ENCODE results near the gene UFC1. TPM values are rescaled to one million over a fixed set of nuclear protein-coding genes. Genes with fewer than 3 reads are reported as not detected.

The UFC1 gene
- total and polyA plus RNA-seq, 2 donors (not counting 3 experiments of a cell fraction or from before 2014, with no cell fraction given), result 102 to 149 TPM

DNA sequence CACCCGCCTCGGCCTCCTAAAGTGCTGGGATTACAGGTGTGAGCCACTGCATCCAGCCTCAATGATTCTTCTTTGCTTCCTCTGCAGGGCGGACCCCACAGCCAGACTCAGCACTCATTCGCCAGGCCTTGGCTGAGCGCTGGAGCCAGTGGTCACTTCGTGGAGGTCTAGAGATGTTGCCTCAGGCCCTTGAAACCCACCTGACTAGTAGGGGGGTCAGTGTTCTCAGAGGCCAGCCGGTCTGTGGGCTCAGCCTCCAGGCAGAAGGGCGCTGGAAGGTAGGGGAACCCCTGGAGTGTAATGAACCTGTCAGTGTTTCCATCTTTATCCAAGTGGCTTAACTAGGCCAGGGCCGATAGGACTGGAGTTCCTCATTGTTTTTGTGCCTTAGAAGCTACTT is 15.1 kb downstream of the UFC1 start:
- no peaks in the 10 kb centered on the region for H3K9me3 ChIP-seq (replicated peaks; ENCODE audit: control insufficient read depth, insufficient read depth, low read length)
- H3K4me3 ChIP-seq (replicated peaks in 1 of 3; ENCODE audit: insufficient read depth in 1 of 3, low read depth in 1 of 3, low read length in 3 of 3), result no peak overlapping the region
- dilution Hi-C loops (cut with MboI; ENCODE audit: extremely low pct_ligation_motif_present, low sequenced_read_pairs), result no loop called here
- H4K20me1 ChIP-seq (replicated peaks; ENCODE audit: control insufficient read depth, extremely low read depth, insufficient read depth, low read length), result no peaks in the 10 kb centered on the region
- peaks cover 16% of the 10 kb centered on the region for H3K4me1 ChIP-seq (ENCODE audit: control insufficient read depth, extremely low read depth, insufficient read depth, low read length)
- intact Hi-C loops (cut with micrococcal nuclease), result no loop called here
- TF ChIP-seq, protein P1, sequence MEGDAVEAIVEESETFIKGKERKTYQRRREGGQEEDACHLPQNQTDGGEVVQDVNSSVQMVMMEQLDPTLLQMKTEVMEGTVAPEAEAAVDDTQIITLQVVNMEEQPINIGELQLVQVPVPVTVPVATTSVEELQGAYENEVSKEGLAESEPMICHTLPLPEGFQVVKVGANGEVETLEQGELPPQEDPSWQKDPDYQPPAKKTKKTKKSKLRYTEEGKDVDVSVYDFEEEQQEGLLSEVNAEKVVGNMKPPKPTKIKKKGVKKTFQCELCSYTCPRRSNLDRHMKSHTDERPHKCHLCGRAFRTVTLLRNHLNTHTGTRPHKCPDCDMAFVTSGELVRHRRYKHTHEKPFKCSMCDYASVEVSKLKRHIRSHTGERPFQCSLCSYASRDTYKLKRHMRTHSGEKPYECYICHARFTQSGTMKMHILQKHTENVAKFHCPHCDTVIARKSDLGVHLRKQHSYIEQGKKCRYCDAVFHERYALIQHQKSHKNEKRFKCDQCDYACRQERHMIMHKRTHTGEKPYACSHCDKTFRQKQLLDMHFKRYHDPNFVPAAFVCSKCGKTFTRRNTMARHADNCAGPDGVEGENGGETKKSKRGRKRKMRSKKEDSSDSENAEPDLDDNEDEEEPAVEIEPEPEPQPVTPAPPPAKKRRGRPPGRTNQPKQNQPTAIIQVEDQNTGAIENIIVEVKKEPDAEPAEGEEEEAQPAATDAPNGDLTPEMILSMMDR (IDR thresholded peaks at IDR 0.05; ENCODE audit: extremely low read depth in 1 of 2, insufficient read depth in 1 of 2, low read depth in 1 of 2, low read length in 2 of 2), result no peak
- TF ChIP-seq GATA2 (IDR thresholded peaks at IDR 0.05; ENCODE audit: insufficient read depth, insufficient read length, low read depth, low read length) (no peak), JUN (IDR thresholded peaks at IDR 0.05; ENCODE audit: borderline replicate concordance, insufficient read depth, insufficient read length, low read depth) (no peak), FOS (IDR thresholded peaks at IDR 0.05; ENCODE audit: borderline replicate concordance, insufficient read depth, low read length) (no peak), EZH2 (IDR thresholded peaks at IDR 0.05; ENCODE audit: borderline replicate concordance, low read depth, low read length, severe bottlenecking) (no peak), MYC (IDR thresholded peaks at IDR 0.05; ENCODE audit: low read depth, low read length) (no peak), POLR2A (IDR thresholded peaks at IDR 0.05; ENCODE audit: low read depth, low read length) (no peak), POLR2AphosphoS5 (IDR thresholded peaks at IDR 0.05; ENCODE audit: insufficient read depth, low read depth, low read length) (no peak)
- TF ChIP-seq, protein P2, sequence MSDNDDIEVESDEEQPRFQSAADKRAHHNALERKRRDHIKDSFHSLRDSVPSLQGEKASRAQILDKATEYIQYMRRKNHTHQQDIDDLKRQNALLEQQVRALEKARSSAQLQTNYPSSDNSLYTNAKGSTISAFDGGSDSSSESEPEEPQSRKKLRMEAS (IDR thresholded peaks at IDR 0.05; ENCODE audit: insufficient read depth, insufficient read length), result no peak
- no peak overlapping the region for H3K9ac ChIP-seq (replicated peaks; ENCODE audit: extremely low read depth, insufficient read depth, low read length)
- POLR2A ChIA-PET, result no interaction called here
- no peak overlapping the region for H3K27ac ChIP-seq (ENCODE audit: insufficient read depth, low read depth, low read length)
- no TSS peak for BruUV-seq (replicated peaks)
- no peaks in the 10 kb centered on the region for H3K9me1 ChIP-seq (replicated peaks; ENCODE audit: control insufficient read depth, extremely low read depth, insufficient read depth, low read length)
- peaks cover 11 to 26% of the 10 kb centered on the region in 2 experiments for H3K36me3 ChIP-seq (ENCODE audit: control insufficient read depth in 2 of 2, extremely low read depth in 1 of 2, insufficient read depth in 2 of 2, low read length in 2 of 2)
- H3K79me2 ChIP-seq (ENCODE audit: control insufficient read depth, insufficient read depth, low read length), result no peaks in the 10 kb centered on the region
- DNase-seq (ENCODE audit: low read depth, low spot score) (no peak), FAIRE-seq (no peak)
- no peak overlapping the region for H3K4me2 ChIP-seq (ENCODE audit: insufficient read depth, low read length)
- CTCF ChIA-PET, result no interaction called here
- no peak overlapping the region for H2AFZ ChIP-seq (ENCODE audit: low read depth, low read length)
- no peaks in the 10 kb centered on the region for H3K27me3 ChIP-seq (ENCODE audit: control insufficient read depth in 2 of 2, insufficient read depth in 2 of 2, low read length in 2 of 2)

All from endothelial cell of umbilical vein (primary cell).